Astrocyte (in vitro differentiated cells and primary cell): ENCODE results near the gene LYPD3.

ENCODE experiments used
- CTCF ChIP-seq: IDR thresholded peaks from 2 replicates; pipeline ENCODE4 v1.5.1; 2011; ENCODE audit warnings: low read depth, mild to moderate bottlenecking, inconsistent platforms, low read length, moderate library complexity; ENCODE audit not compliant: insufficient read depth
- EZH2 ChIP-seq: IDR thresholded peaks from 2 replicates; pipeline ENCODE4 v1.6.1; 2012; ENCODE audit warnings: mild to moderate bottlenecking, low read length, inconsistent platforms; ENCODE audit not compliant: insufficient read depth

- TF ChIP-seq CTCF, result no peak
- TF ChIP-seq EZH2, result no peak
Measured at GRCh38 chr19:43462785-43463380, 2.5 kb downstream of the LYPD3 start.
